ENCODE data around the gene CDNF.

DNA sequence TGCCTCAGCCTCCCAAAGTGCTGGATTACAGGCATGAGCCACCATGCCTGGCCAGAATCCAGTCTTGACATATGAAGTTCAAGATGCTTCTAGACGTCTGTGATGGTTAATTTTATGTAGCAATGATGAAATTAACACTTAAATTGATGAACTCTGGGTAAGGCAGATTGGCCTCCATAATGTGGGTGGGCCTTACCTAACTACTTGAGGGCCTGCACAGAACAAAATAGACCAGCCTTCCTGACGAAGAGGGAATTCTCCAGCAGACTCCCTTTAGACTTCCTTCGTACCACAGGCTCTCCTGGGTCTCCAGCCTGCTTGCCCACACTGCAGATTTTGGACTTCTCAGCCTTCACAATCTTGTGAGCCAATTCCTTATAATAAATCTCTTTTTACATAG is 4.7 kb downstream of the CDNF start:
- TF ChIP-seq, protein P1, sequence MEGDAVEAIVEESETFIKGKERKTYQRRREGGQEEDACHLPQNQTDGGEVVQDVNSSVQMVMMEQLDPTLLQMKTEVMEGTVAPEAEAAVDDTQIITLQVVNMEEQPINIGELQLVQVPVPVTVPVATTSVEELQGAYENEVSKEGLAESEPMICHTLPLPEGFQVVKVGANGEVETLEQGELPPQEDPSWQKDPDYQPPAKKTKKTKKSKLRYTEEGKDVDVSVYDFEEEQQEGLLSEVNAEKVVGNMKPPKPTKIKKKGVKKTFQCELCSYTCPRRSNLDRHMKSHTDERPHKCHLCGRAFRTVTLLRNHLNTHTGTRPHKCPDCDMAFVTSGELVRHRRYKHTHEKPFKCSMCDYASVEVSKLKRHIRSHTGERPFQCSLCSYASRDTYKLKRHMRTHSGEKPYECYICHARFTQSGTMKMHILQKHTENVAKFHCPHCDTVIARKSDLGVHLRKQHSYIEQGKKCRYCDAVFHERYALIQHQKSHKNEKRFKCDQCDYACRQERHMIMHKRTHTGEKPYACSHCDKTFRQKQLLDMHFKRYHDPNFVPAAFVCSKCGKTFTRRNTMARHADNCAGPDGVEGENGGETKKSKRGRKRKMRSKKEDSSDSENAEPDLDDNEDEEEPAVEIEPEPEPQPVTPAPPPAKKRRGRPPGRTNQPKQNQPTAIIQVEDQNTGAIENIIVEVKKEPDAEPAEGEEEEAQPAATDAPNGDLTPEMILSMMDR (IDR thresholded peaks at IDR 0.05; ENCODE audit: low read depth, low read length): no peak
- TF ChIP-seq POLR2A (IDR thresholded peaks at IDR 0.05; ENCODE audit: extremely low read depth, insufficient read length) (no peak), MYC (IDR thresholded peaks at IDR 0.05; ENCODE audit: low read depth, low read length) (no peak)
- TF ChIP-seq, protein P2, sequence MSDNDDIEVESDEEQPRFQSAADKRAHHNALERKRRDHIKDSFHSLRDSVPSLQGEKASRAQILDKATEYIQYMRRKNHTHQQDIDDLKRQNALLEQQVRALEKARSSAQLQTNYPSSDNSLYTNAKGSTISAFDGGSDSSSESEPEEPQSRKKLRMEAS (IDR thresholded peaks at IDR 0.05; ENCODE audit: low read depth, low read length): no peak
